Measurements from ENCODE around the gene SSBP2.
"Not testable (repeated sequence)": the region's sequence is repeated elsewhere in the genome, so short reads cannot be mapped to it uniquely, and the experiment has no call there.

The SSBP2 gene

DNA sequence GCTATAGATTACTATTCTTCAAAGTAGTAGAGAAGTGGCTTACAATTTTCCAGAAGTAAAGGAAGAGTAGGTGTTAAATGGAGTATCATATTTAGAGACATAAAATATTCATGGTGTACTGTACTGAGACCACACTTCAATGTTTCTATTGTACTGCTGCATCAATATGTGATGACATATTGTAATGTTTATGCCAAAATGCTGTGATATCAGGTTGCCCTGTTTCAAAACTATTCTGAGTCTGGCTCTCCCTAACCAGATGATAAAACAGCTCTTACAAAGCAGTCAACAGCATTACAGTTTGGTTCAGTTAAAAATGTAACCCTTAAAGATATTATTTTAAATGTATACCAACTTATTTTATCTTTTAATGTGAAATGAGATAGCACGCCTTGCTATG is 326.2 kb downstream of the SSBP2 start:
- DNase-seq = no peak

- no peak for DNase-seq
These were observed 328.2 kb downstream of the SSBP2 start for GRCh38 chr5:81422671-81423070.

DNA sequence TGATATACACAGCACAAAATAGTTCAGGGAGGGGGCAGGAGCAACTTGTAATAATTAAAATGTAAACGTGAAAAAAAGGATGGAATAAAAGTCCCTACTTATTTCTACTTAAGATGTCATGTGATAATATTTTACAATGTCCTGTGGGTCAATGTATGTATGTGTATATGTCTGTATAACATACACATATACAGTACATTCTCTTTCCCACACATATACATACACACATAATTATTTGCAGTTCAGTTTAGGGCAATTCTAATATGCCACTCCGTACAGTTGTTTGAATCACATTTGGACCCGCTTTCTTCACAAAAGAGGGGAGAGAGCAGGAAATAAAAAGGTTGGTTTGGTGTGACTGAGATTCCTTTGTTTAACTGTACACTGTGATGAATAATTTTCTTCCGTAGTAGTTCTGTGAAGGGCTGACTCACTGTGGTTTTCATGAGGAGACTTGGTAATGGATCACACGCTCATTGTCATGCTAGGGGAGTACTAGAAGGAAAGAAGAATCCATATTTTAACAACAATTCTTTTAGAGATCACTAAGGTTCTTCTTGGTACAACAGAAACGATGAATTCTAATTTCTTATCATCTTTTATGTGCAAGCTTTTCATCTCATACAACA is 330.7 kb downstream of the SSBP2 start:
- no peak for DNase-seq

GRCh38 chr5:81418606-81419005 is 332.3 kb downstream of the SSBP2 start:
- DNase-seq = no peak

DNA sequence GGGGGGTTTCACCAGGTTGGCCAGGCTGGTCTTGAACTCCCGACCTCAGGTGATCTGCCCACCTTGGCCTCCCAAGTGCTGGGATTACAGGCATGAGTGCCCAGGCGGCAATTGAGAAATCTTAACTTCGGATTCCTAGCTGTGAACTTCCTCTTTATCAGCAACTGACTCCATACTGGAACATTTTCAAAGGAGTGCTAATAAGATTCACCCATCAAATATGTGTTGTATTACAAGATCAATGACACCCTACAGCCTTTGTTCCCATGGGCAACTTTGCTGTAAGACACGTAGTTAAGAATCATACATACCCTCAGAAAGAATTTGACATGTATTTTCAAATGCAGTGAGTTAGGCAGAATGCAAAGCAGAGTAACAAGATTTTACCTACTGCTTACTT is 333.8 kb downstream of the SSBP2 start:
- DNase-seq = no peak

GRCh38 chr5:81409896-81410295 is 341.0 kb downstream of the SSBP2 start:
- no peak for DNase-seq

DNA sequence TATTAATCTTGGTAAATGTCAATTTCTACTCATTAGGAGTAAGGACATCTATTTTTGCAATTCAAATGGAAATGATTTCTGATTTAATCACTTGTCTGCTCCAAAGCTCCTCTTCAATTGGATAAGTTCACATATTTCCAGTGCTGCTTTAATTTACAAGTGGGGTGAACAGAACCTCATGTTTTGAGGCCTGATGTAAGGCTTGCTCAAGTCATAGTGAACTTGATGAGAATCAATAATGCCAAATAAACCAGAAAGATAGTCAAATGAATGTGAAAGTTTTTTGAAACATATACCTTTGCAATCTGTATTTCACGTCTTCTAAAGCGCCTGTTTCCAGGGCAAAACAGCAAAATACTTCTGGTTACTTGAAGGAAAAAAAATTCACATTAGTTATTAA is 341.5 kb downstream of the SSBP2 start:
- no peak for DNase-seq

DNA sequence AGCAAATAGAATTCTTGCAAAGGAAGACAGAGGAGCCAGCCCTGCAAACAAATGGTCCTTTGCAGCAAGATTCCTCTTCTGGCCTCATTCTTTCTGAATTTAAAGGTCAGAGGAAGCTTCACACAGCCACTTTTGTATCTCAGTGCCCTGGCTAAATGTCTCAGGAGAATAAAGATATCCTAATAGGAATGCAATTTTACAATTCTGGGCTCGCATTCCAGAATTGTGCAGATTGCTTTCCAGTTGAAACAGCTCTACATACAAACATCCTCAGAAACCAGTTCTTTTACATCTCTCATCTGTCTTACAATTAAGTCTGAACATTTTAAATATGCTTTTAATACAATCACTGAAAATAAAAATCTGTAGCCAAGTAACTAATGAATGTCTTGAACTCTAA is 342.4 kb downstream of the SSBP2 start:
- no peak for DNase-seq

- DNase-seq = not testable (repeated sequence)
These were observed 343.1 kb downstream of the SSBP2 start for GRCh38 chr5:81407811-81408210.

GRCh38 chr5:81405126-81405891 is 345.6 kb downstream of the SSBP2 start:
- no peak for DNase-seq

DNA sequence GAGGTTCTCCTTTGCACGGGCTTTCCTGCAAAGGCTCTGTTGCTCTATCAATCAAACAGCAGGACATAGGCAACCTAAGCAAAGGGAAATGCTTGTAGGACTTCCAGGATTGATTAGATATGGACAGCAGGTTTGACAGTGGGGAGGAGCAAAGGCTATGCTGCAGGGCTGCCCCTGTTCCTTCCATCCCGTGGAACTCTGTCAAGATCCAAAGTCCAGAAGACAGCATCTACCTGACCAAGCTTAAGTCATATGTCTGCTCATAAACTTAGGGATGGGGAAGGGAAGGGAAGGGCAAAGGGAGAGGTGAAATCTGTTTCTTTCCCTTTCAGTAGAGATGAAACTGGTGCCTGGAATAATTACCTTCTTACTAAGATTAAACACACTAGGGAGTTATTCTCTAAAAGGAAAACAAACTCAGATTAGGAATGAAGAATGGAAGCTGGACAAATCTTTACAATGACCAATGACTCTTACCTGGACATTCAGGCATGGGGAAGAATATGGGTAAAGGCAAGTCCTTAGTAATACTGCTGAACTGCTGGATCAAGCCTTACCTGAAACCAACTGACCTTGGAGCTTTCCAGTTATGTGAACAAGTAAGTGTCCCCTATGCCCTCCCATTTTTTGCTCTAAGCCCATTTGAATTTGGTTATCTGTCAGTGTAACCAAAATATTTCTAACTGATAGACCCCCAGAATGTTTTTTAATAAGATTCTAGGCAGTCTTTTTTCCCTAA is 348.5 kb downstream of the SSBP2 start:
- no peak for DNase-seq

- no peak for DNase-seq
These were observed 349.6 kb downstream of the SSBP2 start for GRCh38 chr5:81401266-81401665.

DNA sequence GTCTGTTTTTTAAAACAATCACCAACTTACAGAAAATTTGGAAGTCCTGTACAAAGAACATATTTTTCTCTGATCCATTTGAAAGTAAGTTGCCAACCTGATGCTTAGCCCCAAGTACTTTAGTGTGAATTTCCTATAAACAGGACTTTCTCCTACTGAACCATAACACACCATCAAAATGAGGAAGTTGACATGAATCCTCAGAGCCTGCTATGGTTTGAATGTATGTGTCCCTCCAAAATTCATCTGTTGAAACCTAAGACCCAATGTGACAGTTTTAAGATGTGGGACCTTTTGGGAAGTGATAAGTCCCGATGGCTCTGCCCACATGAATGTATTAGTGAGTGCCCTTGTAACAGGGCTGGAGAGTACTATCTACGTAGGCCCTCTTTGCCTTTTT is 350.5 kb downstream of the SSBP2 start:
- DNase-seq = no peak

GRCh38 chr5:81398741-81399140 is 352.2 kb downstream of the SSBP2 start:
- DNase-seq = no peak

GRCh38 chr5:81397176-81397575 is 353.7 kb downstream of the SSBP2 start:
- DNase-seq = no peak

GRCh38 chr5:81395262-81395661 is 355.6 kb downstream of the SSBP2 start:
- no peak for DNase-seq

DNA sequence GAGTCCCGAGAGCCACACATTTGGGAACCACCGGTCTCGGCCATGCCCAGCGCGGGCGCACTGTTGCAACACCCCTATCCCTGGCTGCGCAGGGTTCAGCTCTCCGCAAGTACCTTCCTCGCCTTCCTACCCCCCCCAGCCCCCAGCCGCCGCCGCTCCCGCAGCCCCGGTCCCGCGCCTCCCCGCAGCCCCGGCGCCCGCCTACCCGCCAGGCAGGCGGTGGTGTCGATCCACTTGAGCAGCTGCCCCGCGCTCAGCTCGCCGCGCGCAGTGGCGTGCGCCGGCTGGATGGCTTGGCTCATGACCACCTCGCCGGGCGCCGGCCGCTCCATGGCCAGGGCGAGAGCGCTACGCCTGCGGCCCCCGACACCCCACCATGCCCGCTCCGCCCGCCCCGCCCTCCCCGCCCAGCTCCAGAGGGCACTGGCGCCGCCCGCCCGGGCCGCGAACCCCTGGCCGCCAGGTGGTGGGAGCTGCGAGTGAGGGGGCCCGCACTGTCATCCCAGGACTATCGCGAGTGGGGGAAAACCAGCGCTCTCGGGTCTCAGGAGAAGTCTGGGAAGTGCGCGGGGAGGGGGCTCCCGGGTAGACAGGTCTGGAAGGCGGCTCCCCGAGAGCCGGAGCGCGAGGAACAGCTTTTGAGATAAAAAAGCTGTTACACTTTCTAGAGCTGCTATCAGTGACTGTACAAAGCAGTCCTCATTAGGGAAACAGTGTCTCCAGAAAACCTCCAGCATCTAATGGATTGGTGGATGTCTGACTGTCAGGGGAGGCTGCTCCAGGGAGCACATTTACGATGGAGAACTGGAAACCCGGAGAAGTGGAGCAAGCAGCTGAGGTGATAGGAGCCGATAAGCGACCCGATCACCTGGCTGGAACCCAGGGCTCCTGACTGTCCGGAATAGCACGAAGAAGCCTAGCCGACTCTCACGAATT is 356.8 kb downstream of the SSBP2 start, which contains the start of gene ACOT12:
Gene ACOT12 (minus strand): TSS at position 352 of the 936 bp plus-strand sequence. CDS start 20 bp downstream, at position 332.
- no peak for DNase-seq

DNA sequence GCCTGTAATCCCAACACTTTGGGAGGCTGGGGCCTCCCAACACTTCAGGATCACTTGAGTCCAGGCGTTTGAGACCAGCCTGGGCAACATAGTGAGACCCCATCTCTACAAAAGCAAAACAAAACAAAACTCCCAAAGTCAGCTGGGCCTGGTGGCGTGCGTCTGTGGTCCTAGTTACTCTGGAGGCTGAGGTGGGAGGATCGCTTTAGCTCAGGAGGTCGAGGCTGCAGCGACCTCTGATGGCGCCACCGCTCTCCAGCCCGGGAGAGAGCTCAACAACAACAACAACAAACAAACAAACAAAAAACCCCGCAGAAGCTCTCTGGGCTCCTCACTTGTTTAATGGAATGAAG is 357.5 kb downstream of the SSBP2 start:
- DNase-seq = no peak

GRCh38 chr5:81389025-81389424 is 361.9 kb downstream of the SSBP2 start:
- DNase-seq = no peak

DNA sequence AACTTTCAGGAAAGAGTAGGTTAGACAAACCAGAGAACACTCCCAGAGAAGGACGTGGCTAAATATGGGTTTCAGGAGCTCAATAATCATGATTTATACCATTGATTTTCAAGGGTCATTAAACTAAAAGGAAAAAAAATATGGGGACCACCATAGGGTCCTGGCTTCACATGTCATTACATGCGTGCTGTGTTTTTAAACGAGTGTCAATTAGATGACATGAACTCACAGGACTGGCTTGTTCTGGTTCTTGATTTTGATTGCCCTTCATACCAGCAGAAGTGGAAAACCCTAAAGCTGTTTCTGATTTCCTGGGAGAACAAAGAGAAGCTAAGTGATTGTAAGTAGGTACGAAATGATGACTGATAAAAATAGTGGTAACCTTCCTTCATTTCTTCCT is 362.7 kb downstream of the SSBP2 start:
- DNase-seq = no peak

DNA sequence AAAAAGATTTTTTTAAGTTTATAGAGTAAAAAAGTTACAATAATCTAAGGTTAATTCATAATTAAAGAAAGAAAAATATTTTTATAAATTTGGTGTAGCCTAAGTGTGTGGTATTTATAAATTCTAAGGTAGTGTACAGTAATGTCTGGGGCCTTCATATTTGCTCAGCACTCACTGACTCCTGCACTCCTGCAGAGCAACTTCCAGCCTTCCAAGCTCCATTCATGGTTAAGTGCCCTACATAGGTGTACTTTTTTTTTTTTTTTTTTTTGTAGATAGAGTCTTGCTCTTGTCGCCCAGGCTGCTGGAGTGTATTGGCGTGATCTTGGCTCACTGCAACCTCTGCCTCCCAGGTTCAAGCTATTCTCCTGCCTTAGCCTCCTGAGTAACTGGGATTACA is 367.0 kb downstream of the SSBP2 start:
- no peak for DNase-seq

DNA sequence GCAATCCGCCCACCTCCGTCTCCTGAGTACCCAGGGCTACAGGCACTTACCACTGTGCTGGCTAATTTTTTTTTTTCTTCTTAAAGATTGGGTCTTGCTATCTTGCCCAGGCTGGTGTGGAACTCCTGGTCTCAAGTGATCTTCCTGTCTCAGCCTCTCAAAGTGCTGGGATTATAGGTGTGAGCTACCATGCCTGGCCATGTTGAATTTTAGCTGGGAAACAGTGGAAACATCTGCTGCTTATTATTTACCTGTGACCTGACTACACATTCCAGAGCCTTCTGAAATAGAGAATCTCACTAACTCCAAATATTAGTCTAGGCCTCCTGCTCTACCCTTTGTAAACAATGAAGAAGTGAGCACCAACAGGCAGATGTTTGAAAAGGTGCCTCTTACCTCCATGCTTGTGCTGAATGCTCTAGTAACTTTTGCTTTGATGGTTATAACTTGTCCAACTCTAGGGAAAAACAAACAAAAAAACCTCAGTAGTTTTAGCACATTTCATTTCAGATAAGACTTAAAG is 379.5 kb downstream of the SSBP2 start:
- no peak for DNase-seq

GRCh38 chr5:81370912-81371311 is 380.0 kb downstream of the SSBP2 start:
- no peak for DNase-seq

All from CD4-positive, alpha-beta T cell treated with Interleukin-1 beta for 1 hour (primary cell).